Embryonic facial prominence (tissue), 1 donor: ENCODE measurements around the gene PES1.
"Not testable (repeated sequence)": the region's sequence is repeated elsewhere in the genome, so short reads cannot be mapped to it uniquely, and the experiment has no call there.

Experiments
- DNase-seq: peaks from one replicate; pipeline ENCODE4 v3.0.0-alpha.2; 2016; ENCODE audit errors: extremely low spot score

Gene PES1

DNA sequence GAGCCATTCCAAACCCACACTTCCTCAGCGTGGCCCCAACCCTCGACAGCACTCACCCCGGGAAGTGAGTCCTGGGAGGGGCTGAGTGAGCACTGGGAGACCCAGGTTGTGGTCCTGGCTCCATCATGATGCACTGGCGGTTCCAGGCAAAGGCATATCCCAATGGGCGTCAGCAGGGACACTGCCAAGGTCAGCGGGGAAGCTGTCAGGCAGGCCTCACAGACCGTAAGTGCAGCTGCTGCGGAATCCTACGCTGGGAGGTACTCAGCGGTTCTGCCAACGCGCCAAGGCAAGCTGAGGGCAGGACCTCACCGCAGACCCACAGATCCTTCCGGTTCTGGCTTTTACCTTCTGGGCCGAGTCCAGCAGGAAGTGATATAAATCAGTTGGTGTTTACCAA lies 15.9 kb downstream of the PES1 start:
- no peak for DNase-seq

DNA sequence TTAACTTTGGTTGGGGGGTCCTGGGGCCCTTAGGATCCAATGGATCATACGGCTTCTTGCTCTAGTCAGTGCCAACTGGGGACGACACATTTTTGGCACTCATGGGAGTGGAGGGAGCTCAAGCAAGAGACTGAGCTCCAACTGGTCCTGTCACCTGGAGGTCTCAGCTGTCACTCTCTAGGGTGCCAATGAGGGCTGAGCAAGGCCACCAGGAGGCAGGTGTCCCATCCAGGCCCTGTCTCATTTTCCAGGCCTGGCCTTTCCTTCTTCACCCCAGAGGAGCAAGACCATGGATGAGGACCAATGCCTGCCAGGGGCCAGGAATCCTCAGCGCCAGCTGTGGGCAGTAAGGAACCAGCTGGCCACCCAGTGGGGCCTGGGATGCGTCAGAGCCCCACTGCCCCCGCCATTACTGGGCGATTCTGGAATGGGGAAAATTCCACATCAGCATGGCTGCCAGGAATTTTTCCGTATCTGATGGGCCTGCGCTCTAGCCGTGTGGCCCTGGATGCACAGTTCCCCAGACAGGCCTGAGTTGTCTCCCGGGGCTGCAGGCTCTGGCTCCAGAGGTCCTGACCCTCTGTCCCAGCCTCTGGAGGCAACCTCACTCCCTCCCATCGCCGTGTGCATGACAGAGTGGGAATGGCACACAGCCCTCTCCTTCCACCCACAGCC lies 16.6 kb downstream of the PES1 start:
- DNase-seq = no peak

DNA sequence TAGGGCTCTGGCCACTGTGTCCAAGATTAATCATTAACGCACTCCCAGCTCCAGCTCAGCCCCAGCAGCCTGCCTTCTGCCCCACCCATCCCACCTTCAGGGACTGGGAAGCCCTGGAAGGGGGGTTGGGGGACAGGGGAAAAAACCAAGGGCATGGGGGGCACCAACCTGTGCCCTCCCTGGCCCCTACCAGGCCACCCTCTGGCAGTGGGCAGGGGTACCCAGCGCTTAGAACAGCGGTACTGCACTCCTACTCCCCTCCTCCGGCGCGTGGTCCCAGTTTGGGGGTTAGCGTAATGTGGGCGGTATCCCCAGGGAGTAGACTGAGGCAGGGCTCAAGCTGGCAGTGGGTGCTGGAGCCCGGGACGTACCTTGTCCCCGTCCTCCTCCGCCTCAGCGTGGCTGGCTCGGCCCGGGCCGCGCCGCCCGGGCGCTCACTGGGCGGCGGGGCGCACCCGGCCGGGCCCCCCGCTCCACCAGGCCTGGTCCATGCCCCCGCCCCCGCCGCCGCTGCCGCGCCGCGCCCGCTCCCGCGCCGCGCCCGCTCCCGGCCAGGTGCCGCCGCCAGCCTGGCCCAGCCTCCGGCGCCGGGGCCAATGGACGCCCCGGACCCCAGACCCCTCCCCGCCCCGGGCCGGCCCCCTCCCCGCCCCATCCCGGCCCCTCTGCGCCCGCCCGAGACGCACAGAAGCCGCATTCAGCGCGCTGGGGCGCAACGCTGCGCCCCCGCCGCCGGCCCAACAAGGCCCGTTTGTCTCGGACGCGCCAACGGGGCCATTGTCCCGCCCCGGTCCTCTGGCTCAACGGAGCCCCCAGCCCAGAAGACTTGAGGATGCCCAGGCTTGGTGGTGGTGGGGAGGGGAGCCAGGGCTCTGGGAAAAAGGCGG lies 17.4 kb downstream of the PES1 start, which contains the start of gene GAL3ST1:
Gene GAL3ST1 (minus strand): TSS at position 571 of the 887 bp plus-strand sequence. CDS start 17,273 bp downstream, outside the sequence.
- DNase-seq = no peak

DNA sequence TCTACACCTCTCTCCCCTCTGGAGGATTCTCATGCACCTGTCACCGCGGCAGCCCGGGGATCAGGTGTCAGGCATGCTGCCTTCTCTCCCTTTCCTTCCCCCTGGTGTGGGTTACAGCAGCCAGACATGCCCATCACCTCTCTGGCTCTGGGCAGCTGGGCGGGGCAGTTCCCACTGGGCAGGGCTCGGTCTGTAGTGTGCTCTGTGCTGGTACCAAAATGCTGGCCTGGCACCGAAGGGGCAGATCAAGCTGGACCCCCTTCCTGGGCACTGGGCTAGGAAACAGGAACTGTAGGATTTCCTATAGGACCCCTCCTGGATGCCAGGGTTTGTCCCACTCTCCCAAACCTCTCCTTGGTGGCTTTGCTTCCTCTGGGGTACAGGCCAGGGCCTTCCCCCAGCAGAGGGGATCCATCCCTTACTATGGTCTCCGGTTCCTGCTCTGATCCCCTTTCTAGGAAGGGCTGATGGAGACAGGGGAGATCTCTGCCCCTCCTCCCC lies 18.1 kb downstream of the PES1 start:
- DNase-seq = no peak

DNA sequence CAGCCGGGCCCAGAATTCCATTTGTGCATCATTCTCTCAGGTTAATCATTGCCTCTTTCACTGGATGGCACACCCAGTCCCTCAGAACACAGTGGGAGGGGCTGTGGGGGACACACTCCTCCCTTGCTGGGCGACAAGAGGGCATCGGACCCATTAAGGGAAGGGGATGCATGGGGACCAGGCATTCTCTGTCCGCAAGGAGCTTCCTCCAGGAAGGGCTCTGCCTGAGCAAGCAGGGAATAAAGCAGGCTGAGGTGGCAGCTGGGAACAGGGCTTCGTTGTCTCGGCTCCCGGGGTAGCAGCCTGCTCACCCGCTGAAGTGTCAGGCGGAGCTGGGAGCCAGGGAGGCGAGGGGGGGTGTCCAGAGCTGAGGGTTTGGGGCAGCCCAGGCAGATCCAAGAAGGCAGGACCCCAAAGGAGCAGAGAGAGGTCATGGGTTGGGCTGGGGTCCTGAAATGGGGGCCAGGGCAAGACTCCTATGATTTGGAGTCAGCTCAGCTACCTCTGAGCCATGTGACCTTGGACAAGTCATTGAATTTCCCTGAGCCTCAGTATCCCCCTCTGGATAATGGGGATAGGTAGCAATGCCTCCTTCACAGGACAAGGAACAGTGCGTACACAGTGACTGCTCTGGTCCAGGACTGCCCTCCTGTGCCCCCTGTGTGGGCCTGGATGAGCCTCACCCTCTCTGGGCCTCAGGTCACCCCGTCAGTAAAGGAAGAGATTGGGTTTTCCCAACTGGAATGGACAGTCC lies 18.7 kb downstream of the PES1 start:
- DNase-seq = no peak

DNA sequence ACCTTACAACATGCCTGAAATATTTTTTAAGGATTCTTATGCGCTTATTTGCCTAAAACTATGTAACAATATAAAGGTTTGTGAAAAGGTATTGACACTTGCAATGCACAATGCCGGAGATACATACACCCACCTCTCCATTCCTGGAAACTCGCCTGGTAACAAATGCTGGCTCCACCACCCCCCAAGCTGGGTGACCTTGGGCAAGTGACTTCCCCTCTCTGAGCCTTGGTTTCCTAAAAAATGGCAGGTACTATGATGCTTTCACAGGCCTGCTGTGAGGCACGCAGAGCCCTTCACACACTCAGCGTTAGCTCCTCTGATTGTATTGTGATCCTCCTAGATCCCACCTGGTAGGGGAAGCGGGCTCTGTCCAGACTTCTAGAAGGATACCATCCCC lies 19.5 kb downstream of the PES1 start:
- DNase-seq = no peak

DNA sequence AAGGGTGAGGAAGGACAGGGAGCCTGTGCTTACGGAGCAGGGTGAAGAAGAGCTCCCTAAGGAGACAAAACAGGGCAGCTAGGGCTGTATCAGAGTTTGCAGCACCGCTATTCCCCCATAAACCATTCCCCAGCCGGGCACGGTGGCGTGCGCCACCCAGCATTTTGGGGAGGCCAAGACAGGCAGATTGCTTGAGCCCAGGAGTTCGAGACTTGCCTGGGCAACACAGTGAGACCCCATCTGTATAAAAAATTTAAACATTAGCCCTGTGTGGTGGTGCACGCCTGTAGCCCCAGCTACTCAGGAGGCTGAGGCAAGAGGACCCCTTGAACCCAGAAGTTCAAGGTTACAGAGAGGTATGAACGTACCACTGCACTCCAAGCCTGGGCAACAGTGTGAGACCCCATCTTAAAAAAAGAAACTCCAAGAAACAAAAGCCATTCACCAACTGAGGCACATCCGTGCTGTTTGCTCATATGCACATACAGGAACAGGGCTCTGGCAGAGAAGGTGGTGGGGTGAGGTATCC lies 22.0 kb downstream of the PES1 start:
- DNase-seq = no peak

DNA sequence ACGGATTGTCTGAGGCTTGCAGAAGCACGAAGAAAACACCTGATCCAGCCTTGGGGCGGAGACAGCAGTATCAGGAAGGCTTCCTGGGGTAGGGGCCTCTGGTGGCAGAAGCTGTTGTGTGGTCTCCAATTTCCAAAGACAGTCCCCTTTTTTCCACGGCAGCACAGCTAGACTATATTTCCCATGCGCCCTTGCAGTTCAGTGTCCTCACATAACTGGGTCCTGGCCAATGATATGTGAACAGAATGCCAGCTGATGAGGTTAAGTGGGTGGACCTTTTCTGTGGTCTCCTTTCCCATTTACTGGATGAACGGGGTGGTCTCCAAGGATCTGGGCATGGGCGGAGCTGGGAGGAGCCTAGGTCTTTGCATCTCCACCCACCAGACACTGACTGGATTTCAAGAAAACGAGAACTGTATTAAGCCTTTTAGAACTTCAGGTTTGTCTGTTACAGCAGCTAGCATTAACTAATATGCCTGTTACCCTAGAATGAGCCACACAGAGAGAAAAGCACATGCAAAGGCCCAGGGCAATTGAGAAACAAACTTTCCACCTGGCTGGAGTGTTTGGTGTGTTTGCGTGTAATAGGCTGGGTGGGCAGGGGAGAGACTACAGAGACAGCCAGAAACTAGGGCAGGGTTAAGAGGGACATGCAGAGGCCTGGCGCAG lies 23.4 kb downstream of the PES1 start:
- DNase-seq = no peak

DNA sequence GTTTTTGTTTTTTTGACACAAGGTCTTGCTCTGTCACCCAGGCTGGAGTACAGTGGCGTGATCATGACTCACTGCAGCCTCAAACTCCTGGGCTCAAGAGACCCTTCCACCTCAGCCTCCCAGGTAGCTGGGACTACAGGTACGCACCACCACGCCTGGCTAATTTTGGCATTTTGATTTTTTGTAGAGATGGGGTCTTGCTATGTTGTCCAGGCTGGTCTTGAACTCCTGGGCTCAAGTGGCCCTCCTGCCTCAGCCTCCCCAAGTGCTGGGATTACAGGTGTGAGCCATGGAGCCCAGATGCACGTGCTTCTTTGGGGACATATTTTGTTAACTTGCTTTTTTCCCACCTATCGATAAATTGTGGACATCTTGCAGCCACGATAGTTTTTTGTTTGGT lies 24.4 kb downstream of the PES1 start:
- not testable (repeated sequence) for DNase-seq

DNA sequence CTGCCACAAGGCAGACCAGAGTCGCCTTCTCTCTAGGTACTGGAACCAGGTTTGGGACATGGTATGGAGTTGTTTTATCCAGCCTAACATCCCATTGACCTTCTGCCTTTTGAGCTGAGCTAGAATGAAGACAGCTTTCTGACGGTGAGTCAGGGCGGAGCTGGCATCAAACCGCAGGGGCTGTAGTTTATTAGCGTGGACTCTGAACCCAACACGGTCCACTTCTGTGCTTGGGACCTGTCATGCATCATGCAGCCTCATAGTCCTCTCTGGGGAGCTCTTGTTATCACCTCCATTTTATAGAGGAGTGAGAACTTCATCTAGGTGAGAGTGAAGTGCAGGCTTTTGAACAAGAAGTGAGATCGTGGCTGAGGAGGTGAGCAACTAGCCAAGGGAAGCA lies 25.6 kb downstream of the PES1 start:
- DNase-seq = no peak

DNA sequence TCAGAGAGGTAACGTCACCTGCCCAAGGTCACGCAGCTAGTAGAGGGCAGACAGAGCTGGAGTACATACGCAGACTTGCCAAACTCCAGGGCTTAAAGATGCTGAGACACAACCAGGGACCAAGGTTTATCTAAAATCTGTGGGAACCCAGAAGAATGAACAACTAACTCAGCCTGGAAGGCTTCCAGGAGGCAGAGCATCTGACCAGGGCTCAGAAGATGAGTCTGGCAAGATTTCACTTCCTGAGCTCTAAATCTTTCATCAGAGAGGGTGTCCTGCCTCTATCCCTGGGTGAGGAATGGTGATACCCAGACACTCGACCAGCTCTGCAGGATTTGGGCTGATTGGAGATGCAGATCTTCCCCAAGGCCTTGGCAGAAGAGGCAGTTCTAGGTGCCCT lies 26.4 kb downstream of the PES1 start:
- DNase-seq = no peak

DNA sequence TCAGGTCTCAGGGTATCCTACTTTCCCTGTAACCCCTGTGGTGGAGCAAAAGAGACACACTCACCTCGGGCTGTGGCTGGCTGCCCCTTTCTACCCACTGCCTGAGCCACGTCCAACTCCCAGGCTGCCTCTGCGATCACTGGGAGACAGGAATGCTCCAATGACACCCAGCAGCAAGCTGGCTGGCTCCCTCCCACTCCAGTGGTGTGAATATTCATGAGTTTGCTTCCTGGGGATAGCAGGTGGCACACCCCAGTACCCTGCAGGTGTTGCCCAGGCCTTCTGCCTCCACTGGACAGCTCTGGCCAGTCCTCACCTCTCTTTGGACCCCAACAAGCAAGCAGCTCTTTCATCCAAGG lies 27.0 kb downstream of the PES1 start:
- DNase-seq = no peak

DNA sequence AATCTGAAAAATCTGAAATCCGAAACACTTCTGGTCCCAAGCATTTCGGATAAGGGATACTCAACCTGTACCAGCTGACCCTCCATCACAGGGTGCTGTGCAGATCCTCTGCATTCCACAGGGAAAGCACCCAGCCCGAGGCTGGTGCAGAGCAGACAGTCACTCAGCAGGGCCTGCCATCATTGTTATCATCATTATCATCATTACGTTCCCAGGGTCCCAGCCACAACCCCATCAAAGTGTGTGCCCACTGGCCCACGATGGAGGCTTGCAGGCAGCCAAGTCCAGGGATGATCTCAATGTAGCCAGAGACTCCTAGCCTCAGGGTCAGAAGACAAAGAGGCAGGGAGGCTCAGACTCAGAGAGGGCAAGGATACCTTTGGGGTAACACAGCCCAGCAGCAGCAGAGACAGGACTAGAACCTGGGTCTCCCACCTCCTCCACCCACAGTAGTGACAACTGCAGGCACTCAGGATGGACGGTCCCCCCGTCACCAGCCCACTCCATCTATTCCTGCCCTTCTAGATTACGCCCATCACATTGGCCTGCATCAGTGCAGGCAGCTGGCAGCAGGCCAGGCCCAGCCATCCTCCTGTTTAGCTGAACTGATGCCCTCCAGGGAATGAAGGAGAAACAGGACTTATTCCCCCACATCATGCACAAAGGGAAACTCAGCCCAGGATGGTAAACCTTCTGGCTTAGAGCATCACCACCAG lies 27.5 kb downstream of the PES1 start:
- no peak for DNase-seq

DNA sequence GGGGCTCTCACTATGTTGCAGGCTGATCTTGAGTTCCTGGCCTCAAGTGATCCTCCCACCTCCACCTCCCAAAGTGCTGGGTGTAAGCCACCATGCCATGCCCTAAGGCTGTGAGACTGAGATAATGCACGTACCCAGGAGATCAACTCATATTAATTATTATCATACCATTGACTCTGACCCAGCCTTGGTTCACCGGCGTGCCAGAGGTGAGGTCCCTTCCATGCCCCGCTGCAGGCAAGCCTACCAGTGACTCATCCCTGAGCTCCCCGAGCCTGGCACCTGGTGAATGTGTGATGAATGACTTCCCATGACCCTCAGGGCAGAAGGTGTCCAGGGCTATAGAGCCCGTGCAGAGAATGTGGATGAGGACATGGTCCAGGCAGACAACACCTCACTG lies 29.3 kb downstream of the PES1 start:
- no peak for DNase-seq

DNA sequence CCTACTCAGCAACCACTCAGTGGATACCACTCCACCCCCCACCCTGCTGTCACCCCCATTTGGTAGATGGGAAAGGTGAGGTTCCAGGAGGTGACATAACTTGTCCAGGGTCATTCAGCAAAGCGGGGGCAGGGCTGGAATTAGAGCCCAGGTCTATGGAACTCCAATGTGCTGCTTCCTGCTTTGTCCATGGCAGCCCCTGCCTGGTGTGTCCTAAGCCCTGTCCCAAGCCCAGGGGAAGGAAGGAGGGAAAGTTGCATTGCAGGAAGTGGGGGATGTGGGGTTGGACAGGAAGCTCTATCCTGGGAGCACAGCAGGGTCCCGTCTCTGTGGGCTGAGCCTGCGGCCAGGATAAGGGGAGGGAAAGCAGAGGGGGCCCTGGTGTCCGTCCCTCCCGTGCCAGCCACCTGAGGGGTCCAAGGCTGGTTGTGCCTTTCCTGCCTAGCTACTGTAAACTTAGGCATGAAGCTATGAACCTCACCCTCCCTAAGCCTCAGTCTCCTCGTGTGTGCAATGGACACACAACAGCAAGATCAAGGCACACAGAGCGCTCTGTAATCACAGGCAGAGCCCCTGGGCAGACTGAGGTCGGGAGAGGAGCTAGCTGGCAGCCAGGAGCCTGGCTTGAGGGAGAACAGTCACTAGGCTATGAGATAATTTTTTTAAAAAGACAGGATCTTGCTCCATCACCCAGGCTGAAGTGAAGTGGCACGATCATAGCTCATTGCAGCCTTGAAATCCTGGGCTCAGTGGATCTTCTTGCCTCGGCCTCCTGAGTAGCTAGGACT lies 30.1 kb downstream of the PES1 start:
- DNase-seq = no peak

DNA sequence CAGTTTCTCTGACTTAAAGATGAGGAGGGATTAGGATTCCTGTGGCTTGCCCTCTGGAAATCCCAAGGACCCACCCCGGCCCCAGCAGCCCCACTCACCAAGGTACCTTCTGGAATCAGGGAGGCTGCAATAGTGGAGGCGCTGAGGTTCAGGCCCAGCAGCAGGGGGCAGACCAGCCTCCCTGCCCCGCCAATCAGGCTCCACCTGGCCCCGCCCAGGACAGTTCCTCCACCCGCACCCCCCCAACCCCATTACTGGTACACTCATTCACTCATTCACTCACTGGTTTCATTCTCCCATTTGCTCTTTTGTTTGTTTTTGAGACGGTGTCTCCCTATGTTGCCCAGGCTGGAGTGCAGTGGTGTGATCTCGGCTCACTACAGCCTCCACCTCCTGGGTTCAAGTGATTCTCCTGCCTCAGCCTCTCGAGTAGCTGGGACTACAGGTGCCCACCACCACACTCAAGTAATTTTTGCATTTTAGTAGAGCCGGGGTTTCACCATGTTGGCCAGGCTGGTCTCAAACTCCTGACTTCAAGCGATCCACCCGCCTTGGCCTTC lies 31.0 kb downstream of the PES1 start:
- DNase-seq = not testable (repeated sequence)

DNA sequence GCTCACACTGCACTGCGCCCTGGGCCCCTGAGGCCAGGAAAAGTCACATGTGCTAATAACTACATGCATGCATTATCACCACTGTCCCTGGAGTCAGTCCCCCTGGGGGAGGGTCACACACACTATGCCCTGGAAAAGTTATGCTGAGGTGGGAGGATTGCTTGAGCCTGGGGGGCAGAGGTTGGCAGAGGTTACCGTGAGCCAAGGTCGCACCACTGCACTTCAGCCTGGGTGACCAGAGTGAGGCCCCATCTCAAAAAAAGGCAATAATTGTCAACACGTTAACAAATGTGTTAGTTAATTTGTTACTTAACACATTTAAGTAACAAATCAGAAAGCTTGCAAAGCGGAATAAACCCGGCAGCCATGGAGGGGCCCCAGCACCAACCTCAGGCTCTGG lies 31.8 kb downstream of the PES1 start:
- no peak for DNase-seq

DNA sequence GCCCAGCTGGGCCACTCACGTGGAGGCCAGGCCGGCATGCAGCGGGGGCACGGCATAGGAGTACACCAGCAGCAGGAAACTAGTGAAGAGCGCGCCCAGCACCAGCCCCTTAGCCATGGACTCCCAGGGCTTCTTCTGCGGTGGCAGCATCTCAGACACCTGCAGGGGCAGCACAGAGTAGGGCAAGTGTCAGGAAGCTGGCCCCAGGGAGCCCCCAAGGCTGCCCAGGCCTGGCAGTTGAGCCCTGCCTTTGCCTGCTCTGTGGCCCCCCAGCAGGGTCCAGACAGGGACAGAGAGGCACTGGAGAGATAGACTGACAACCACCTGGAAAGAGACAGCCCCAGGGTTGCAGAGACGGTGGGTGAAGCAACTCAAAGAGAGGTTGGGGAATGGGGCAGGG lies 34.5 kb downstream of the PES1 start:
- DNase-seq = no peak

DNA sequence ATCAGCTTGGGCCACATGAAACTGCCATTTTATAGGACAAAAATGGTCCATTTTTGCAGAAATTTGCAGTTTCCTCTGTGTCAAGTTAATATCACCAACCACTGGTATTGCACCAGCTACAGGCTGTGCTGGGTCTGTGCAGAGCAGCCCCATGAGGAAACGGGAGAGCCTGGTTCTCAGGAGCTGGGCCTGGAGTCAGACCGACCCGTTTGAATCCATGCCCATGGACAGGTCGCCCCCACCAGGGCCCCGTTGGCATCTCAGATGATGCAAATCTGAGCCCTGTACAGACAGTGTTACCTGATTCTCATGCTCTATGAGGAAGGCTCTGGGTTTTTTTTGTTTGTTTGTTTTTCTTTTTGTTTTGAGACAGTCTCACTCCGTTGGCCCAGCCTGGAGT lies 35.3 kb downstream of the PES1 start:
- no peak for DNase-seq
